ENCODE measurements around the gene POM121L12. TPM values are rescaled to one million over a fixed set of nuclear protein-coding genes. Genes with fewer than 3 reads are reported as not detected.

POM121L12 gene
- total RNA-seq, 1 experiment from 2014 or later = not detected

DNA sequence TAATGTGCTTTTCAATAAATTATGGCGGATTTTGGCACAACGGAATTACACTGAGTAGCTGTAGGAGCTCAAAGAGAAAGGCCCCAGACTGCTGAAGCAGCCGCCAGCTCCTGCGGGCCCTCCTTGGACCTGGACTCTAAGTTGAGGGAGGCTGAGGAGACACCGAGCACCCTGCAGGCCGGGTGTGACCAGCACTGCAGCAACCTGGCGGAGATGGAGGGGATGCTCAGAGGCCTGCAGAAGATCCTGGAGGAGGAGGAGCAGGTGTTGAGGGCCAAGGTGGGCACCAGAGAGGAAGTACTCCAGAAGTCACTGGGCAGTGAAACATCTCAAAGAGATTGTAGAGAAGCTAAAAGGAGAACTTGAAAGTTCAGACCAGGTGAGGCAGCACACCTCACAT, 33.0 kb upstream of the POM121L12 start:
- H3K27me3 ChIP-seq (ENCODE audit: low read length) = no peaks in the 10 kb centered on the region
- no peak overlapping the region for H3K9ac ChIP-seq (ENCODE audit: low read length)
- TF ChIP-seq, protein P1, sequence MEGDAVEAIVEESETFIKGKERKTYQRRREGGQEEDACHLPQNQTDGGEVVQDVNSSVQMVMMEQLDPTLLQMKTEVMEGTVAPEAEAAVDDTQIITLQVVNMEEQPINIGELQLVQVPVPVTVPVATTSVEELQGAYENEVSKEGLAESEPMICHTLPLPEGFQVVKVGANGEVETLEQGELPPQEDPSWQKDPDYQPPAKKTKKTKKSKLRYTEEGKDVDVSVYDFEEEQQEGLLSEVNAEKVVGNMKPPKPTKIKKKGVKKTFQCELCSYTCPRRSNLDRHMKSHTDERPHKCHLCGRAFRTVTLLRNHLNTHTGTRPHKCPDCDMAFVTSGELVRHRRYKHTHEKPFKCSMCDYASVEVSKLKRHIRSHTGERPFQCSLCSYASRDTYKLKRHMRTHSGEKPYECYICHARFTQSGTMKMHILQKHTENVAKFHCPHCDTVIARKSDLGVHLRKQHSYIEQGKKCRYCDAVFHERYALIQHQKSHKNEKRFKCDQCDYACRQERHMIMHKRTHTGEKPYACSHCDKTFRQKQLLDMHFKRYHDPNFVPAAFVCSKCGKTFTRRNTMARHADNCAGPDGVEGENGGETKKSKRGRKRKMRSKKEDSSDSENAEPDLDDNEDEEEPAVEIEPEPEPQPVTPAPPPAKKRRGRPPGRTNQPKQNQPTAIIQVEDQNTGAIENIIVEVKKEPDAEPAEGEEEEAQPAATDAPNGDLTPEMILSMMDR (conservative IDR thresholded peaks at IDR 0.05; ENCODE audit: low read depth, low read length) = no peak
- TF ChIP-seq EZH2 (IDR thresholded peaks at IDR 0.05; ENCODE audit: low read length, unreplicated experiment) (no peak), EZH2phosphoT487 (IDR thresholded peaks at IDR 0.05; ENCODE audit: borderline replicate concordance, low read length) (no peak)
- H3K9me2 ChIP-seq (replicated peaks; ENCODE audit: low read length) = no peaks in the 10 kb centered on the region
- no peak overlapping the region for H2AFZ ChIP-seq (ENCODE audit: low read length)
- no peaks in the 10 kb centered on the region for H3K79me2 ChIP-seq (ENCODE audit: low read length)
- ATAC-seq = no peak
- no peaks in the 10 kb centered on the region for H3K36me3 ChIP-seq (ENCODE audit: low read depth, low read length)
- H3K4me3 ChIP-seq (ENCODE audit: low read length) = no peak overlapping the region
- ChIA-PET CTCF (no interaction called here), POLR2A (ENCODE audit: unreplicated experiment) (no interaction called here)
- no peaks in the 10 kb centered on the region for H3K4me1 ChIP-seq (ENCODE audit: insufficient read depth, low read length)
- no peak overlapping the region for H3K27ac ChIP-seq (ENCODE audit: low read length)
- H3F3A ChIP-seq (ENCODE audit: low read length, unreplicated experiment) = no peaks in the 10 kb centered on the region
- intact Hi-C loops (cut with micrococcal nuclease) = no loop called here
- H3K9me3 ChIP-seq (ENCODE audit: low read length) = no peaks in the 10 kb centered on the region
- H3K4me2 ChIP-seq (ENCODE audit: low read length) = no peak overlapping the region
- H4K20me1 ChIP-seq (ENCODE audit: low read length) = no peaks in the 10 kb centered on the region
- DNase-seq = no peak
- BruUV-seq (replicated peaks) = no TSS peak

DNA sequence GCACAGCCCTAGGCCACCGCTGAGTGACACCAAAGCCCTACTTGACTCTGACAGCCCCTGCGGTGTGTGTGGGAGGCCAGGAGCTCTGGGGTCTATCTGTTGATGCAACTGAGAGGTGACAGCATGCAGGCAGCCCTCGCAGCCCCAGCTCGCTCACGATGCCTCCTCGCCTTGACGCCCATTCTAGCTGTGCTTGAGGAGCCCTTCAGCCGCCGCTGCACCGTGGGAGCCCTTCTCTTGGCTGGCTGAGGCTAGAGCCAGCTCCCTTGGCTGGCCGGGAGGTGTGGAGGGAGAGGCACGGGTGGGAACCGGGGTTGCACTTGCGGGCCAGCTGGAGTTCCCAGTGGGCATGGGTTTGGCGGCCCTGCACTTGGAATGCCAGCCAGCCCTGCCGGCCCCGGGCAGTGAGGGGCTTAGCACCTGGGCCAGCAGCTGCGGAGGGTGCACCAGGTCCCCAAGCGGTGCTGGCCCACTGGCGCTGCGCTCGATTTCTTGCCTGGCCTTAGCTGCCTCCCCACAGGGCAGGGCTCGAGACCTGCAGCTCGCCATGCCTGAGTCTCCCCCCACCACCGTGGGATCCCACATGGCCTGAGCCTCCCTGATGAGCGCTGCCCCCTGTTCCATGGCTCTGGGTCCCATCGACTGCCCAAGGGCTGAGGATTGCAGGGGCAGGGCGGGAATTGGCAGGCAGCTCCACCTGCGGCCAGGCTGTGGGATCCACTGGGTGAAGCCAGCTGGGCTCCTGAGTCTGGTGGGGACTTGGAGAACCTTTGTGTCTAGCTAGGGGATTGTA, 31.6 kb upstream of the POM121L12 start:
- DNase-seq (no peak), ATAC-seq (no peak)
- H3K9ac ChIP-seq (ENCODE audit: low read length) = no peak overlapping the region
- H3K9me2 ChIP-seq (replicated peaks; ENCODE audit: low read length) = no peaks in the 10 kb centered on the region
- TF ChIP-seq EZH2 (IDR thresholded peaks at IDR 0.05; ENCODE audit: low read length, unreplicated experiment) (no peak), EZH2phosphoT487 (IDR thresholded peaks at IDR 0.05; ENCODE audit: borderline replicate concordance, low read length) (no peak)
- TF ChIP-seq, protein P1 (conservative IDR thresholded peaks at IDR 0.05; ENCODE audit: low read depth, low read length) = no peak
- H3K4me2 ChIP-seq (ENCODE audit: low read length) = no peak overlapping the region
- no peak overlapping the region for H3K27ac ChIP-seq (ENCODE audit: low read length)
- no peaks in the 10 kb centered on the region for H3K27me3 ChIP-seq (ENCODE audit: low read length)
- BruUV-seq (replicated peaks) = no TSS peak
- no peaks in the 10 kb centered on the region for H3K9me3 ChIP-seq (ENCODE audit: low read length)
- ChIA-PET CTCF (no interaction called here), POLR2A (ENCODE audit: unreplicated experiment) (no interaction called here)
- H2AFZ ChIP-seq (ENCODE audit: low read length) = no peak overlapping the region
- intact Hi-C loops (cut with micrococcal nuclease) = no loop called here
- no peaks in the 10 kb centered on the region for H4K20me1 ChIP-seq (ENCODE audit: low read length)
- H3K4me3 ChIP-seq (ENCODE audit: low read length) = no peak overlapping the region
- no peaks in the 10 kb centered on the region for H3K79me2 ChIP-seq (ENCODE audit: low read length)
- no peaks in the 10 kb centered on the region for H3K36me3 ChIP-seq (ENCODE audit: low read depth, low read length)
- H3F3A ChIP-seq (ENCODE audit: low read length, unreplicated experiment) = no peaks in the 10 kb centered on the region
- H3K4me1 ChIP-seq (ENCODE audit: insufficient read depth, low read length) = no peaks in the 10 kb centered on the region

DNA sequence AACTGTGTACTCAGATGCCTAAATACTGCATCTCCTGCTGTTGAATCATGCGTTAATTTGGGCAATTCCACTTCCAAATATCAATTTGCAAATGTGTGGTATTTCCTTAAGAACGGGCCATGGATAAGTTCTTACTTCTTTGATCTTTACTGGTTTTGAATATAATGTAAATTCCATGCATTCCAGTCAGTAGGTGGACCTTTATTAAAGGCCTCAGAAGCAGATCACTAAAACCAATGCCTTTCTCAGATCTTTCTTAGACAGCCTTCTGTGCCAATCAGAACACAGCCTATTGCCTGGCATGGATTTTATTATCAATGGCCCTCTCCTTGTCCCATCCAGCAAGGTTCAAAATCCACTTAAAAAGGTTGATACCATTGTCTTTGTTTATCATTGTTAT, 21.5 kb upstream of the POM121L12 start:
- DNase-seq = no peak
- Histone ChIP-seq H3K27me3 (ENCODE audit: low read length) (no peaks in the 10 kb centered on the region), H3K9ac (ENCODE audit: low read length) (no peak overlapping the region), H3K9me3 (ENCODE audit: low read length) (no peaks in the 10 kb centered on the region), H3F3A (ENCODE audit: low read length, unreplicated experiment) (no peaks in the 10 kb centered on the region), H3K4me1 (ENCODE audit: insufficient read depth, low read length) (no peaks in the 10 kb centered on the region), H3K4me2 (ENCODE audit: low read length) (no peak overlapping the region), H3K4me3 (ENCODE audit: low read length) (no peak overlapping the region), H3K36me3 (ENCODE audit: low read depth, low read length) (no peaks in the 10 kb centered on the region), H3K79me2 (ENCODE audit: low read length) (no peaks in the 10 kb centered on the region), H3K27ac (ENCODE audit: low read length) (no peak overlapping the region), H2AFZ (ENCODE audit: low read length) (no peak overlapping the region), H4K20me1 (ENCODE audit: low read length) (no peaks in the 10 kb centered on the region), H3K9me2 (replicated peaks; ENCODE audit: low read length) (no peaks in the 10 kb centered on the region)
- TF ChIP-seq EZH2phosphoT487 (IDR thresholded peaks at IDR 0.05; ENCODE audit: borderline replicate concordance, low read length) = no peak
- TF ChIP-seq, protein P1 (conservative IDR thresholded peaks at IDR 0.05; ENCODE audit: low read depth, low read length) = no peak
- no peak for TF ChIP-seq EZH2 (IDR thresholded peaks at IDR 0.05; ENCODE audit: low read length, unreplicated experiment)
- ChIA-PET CTCF (no interaction called here), POLR2A (ENCODE audit: unreplicated experiment) (no interaction called here)
- ATAC-seq = no peak
- intact Hi-C loops (cut with micrococcal nuclease) = no loop called here
- BruUV-seq (replicated peaks) = no TSS peak

All from PC-3 (cell line).